Measurements from ENCODE around the gene BRIP1.

DNA sequence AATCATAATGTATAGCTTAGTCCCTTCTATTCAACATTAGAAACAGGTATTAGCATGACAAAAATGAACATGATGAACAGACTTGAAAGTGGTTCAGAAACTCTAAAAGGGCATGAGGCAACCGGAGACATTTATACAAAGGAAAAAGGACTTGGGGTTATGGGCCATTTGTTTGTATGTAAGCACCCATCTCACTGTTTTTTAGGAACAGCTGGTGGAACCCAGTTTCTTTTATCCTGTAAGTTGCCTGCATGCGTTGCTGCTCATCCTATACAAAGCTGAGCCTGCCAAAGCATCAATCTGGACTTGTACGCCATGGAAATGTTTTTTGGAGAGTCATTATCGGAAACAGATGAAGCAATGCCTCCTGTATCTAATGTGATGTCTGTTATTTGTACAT lies 200.0 kb downstream of the BRIP1 start:
- TF ChIP-seq BHLHE40 (IDR thresholded peaks at IDR 0.05; ENCODE audit: low read depth, low read length) (no peak), SMC3 (IDR thresholded peaks at IDR 0.05) (no peak), CBX2 (IDR thresholded peaks at IDR 0.05; ENCODE audit: borderline replicate concordance, low read depth) (no peak), TP53 (CRISPR knock-in tag; IDR thresholded peaks at IDR 0.05) (no peak), POLR2A (IDR thresholded peaks at IDR 0.05; ENCODE audit: low read length) (no peak), ZNF302 (CRISPR knock-in tag; IDR thresholded peaks at IDR 0.05) (no peak), RCOR1 (IDR thresholded peaks at IDR 0.05; ENCODE audit: low read depth, low read length) (no peak), RNF2 (IDR thresholded peaks at IDR 0.05; ENCODE audit: borderline replicate concordance, low read depth) (no peak), HOXA7 (CRISPR knock-in tag; IDR thresholded peaks at IDR 0.05) (no peak), RFX5 (IDR thresholded peaks at IDR 0.05) (no peak)
- TF ChIP-seq, protein P1, sequence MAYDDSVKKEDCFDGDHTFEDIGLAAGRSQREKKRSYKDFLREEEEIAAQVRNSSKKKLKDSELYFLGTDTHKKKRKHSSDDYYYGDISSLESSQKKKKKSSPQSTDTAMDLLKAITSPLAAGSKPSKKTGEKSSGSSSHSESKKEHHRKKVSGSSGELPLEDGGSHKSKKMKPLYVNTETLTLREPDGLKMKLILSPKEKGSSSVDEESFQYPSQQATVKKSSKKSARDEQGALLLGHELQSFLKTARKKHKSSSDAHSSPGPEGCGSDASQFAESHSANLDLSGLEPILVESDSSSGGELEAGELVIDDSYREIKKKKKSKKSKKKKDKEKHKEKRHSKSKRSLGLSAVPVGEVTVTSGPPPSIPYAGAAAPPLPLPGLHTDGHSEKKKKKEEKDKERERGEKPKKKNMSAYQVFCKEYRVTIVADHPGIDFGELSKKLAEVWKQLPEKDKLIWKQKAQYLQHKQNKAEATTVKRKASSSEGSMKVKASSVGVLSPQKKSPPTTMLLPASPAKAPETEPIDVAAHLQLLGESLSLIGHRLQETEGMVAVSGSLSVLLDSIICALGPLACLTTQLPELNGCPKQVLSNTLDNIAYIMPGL (CRISPR knock-in tag; IDR thresholded peaks at IDR 0.05; ENCODE audit: borderline replicate concordance), result no peak
- TF ChIP-seq, protein P2, sequence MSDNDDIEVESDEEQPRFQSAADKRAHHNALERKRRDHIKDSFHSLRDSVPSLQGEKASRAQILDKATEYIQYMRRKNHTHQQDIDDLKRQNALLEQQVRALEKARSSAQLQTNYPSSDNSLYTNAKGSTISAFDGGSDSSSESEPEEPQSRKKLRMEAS (IDR thresholded peaks at IDR 0.05), result no peak
- TF ChIP-seq, protein P3, sequence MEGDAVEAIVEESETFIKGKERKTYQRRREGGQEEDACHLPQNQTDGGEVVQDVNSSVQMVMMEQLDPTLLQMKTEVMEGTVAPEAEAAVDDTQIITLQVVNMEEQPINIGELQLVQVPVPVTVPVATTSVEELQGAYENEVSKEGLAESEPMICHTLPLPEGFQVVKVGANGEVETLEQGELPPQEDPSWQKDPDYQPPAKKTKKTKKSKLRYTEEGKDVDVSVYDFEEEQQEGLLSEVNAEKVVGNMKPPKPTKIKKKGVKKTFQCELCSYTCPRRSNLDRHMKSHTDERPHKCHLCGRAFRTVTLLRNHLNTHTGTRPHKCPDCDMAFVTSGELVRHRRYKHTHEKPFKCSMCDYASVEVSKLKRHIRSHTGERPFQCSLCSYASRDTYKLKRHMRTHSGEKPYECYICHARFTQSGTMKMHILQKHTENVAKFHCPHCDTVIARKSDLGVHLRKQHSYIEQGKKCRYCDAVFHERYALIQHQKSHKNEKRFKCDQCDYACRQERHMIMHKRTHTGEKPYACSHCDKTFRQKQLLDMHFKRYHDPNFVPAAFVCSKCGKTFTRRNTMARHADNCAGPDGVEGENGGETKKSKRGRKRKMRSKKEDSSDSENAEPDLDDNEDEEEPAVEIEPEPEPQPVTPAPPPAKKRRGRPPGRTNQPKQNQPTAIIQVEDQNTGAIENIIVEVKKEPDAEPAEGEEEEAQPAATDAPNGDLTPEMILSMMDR (IDR thresholded peaks at IDR 0.05), result no peak
